ENCODE results near the gene DMRTC2. TPM values are rescaled to one million over a fixed set of nuclear protein-coding genes. Genes with fewer than 3 reads are reported as not detected.

Gene DMRTC2
- total RNA-seq, 1 experiment from 2014 or later = not detected

DNA sequence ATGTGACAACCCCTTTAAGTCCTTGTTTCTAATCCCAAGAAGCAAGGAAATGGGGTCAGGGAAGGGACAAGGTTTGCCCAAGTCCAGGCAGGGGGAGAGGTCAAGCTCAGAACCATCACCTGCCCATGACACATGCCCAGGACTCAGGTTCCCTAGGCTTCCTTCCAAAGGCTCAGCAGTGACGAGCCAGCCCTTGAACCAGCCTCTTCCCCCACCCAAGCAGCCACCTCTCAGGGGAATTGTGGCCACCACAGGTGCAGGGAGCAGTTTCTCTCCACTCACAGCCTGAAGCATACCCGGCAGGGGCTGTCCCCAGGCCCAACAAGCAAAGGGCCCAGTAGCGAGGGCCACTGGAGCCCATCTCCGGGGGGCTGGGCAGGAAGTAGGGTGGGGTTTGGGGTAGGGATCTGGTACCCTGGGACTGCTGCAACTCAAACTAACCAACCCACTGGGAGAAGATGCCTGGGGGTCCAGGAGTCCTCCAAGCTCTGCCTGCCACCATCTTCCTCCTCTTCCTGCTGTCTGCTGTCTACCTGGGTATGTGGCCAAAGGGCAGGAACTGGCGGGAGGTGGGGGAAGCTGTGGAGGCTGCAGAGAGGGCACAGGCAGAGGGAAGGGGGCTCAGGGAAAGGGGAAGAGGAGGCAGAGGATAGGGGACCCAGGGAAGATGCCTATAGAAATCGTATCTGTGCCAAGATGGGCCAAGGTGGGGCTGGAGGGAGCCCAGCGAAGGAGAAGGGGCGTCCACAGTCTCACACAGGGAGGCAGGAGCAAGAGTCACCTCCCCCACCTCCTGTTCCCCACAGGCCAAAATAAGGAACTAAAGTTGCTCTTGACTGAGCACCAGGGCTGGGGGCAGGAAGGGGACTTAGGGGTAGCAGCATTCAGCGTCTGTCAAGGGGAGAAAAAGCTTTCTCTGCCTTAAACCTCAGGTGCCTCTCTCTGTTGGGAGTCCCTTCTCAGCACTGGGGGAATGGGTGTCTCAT is 32.3 kb downstream of the DMRTC2 start, which contains the start of gene CD79A:
Gene CD79A, plus strand, starts transcription at position 433 of the 986 bp plus-strand sequence. Its CDS starts 26 bp downstream, at position 459.
- DNase-seq (ENCODE audit: low read depth, low spot score) = no peak
- Histone ChIP-seq H3K4me3 (replicated peaks in 1 of 2; ENCODE audit: low read depth in 1 of 2, low read length in 2 of 2) (no peak within 1 kb of the TSS), H3K9ac (ENCODE audit: low read length) (no peak within 1 kb of the TSS), H3K9me2 (ENCODE audit: insufficient read depth) (no peaks in the 10 kb centered on the region), H2AFZ (ENCODE audit: low read depth, low read length, poor library complexity, severe bottlenecking) (no peak within 1 kb of the TSS), H3K4me2 (ENCODE audit: low read length) (no peak within 1 kb of the TSS), H3K4me1 (ENCODE audit: control insufficient read depth in 1 of 2, insufficient read depth in 2 of 2, low read length in 2 of 2) (peaks cover 2 to 12% of the 10 kb centered on the region in 2 experiments; a peak in 3 of 4 replicates), H3K27ac (ENCODE audit: low read depth, low read length) (no peak within 1 kb of the TSS), H3K79me2 (ENCODE audit: insufficient read depth, low read length) (no peaks in the 10 kb centered on the region), H3K9me3 (ENCODE audit: control insufficient read depth in 1 of 2, insufficient read depth in 1 of 2, low read depth in 1 of 2, low read length in 2 of 2) (no peaks in the 10 kb centered on the region), H3K27me3 (ENCODE audit: insufficient read depth, low read length) (no peaks in the 10 kb centered on the region), H3K36me3 (ENCODE audit: control insufficient read depth in 1 of 2, insufficient read depth in 2 of 2, low read length in 2 of 2) (no peaks in the 10 kb centered on the region), H4K20me1 (ENCODE audit: insufficient read depth) (peaks cover 5% of the 10 kb centered on the region; the same call in 1 of the 2 replicates)
- no peak for TF ChIP-seq CBX3 (IDR thresholded peaks at IDR 0.05; ENCODE audit: low read depth)
- no peak for TF ChIP-seq ZFX (IDR thresholded peaks at IDR 0.05)
- TF ChIP-seq JUND (IDR thresholded peaks at IDR 0.05) = no peak
- no peak for TF ChIP-seq EZH2phosphoT487 (IDR thresholded peaks at IDR 0.05; ENCODE audit: borderline replicate concordance)
- TF ChIP-seq SRF (IDR thresholded peaks at IDR 0.05; ENCODE audit: low read depth) = no peak
- no peak for TF ChIP-seq SP1 (IDR thresholded peaks at IDR 0.05; ENCODE audit: low read depth)
- BruUV-seq (replicated peaks) = no TSS peak
- RAD21 ChIA-PET (ENCODE audit: low non-redundant PET in 1 of 2, low total read pairs in 2 of 2, uncharacterized antibody in 2 of 2, unreplicated experiment in 2 of 2) = no interaction called here
- ATAC-seq = no peak
- CTCF ChIA-PET = no interaction called here
- POLR2A ChIA-PET = interaction anchor here (1.0 kb wide), 1 partner anchor 11 kb away, joined by 3 read pairs; no protein-coding TSS in a partner anchor
- intact Hi-C loops (cut with micrococcal nuclease) = no loop called here

DNA sequence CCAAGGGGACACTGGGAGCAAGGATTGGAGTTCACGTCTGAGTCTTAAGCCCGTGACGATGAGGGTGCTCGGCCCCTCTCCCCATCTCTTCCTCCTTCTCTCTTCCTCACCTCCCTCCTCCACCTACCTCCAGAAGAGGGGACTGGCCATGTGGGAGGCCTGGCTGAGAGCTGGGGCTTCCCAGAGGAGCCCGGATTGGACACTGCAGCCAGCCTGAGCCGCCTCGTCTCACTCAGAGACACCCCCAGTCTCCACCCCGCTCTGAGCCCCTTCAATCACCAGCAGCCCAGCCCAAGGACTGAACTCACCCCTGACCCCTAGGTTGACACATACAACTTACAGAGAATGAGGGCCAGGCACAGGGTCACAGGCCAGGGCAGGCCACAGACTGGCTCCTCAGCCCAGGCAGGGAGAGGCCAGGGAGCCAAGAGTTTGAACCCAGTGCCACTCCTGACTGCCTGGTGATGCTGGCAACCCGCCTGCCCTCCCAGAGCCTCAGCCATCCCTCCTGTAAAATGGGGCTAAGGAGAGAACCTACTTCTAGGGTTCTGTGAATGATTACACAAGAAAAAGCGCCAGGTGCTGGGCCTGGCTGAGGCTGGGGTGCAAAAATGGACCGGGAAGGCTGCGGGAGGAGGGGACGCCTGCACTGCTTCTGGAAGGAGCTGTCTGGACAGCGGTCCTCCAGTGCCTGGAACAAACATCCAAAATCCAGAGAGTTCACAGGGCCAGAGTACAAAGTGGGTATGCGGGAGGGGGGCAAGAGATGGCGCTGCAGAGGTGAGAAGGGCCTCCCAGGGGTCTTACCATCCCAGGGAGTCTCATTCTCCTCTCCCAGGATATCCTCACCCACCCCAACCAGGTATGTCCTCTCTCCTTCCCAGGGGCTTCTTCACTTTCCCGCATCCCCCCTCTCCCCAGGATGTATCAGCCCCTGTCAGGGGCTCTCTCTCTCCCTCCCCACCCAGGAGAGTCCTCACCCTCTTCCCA is 33.4 kb downstream of the DMRTC2 start:
- no peak overlapping the region for H2AFZ ChIP-seq (ENCODE audit: low read depth, low read length, poor library complexity, severe bottlenecking)
- H3K27ac ChIP-seq (ENCODE audit: low read depth, low read length) = no peak overlapping the region
- H3K9ac ChIP-seq (ENCODE audit: low read length) = no peak overlapping the region
- no peaks in the 10 kb centered on the region for H3K9me3 ChIP-seq (ENCODE audit: control insufficient read depth in 1 of 2, insufficient read depth in 1 of 2, low read depth in 1 of 2, low read length in 2 of 2)
- TF ChIP-seq JUND (IDR thresholded peaks at IDR 0.05) (no peak), CEBPB (IDR thresholded peaks at IDR 0.05; ENCODE audit: low read depth) (no peak)
- H3K4me2 ChIP-seq (ENCODE audit: low read length) = no peak overlapping the region
- no TSS peak for BruUV-seq (replicated peaks)
- H3K27me3 ChIP-seq (ENCODE audit: insufficient read depth, low read length) = no peaks in the 10 kb centered on the region
- ATAC-seq (no peak), DNase-seq (ENCODE audit: low read depth, low spot score) (no peak)
- H4K20me1 ChIP-seq (ENCODE audit: insufficient read depth) = no peaks in the 10 kb centered on the region
- ChIA-PET RAD21 (ENCODE audit: low non-redundant PET in 1 of 2, low total read pairs in 2 of 2, uncharacterized antibody in 2 of 2, unreplicated experiment in 2 of 2) (no interaction called here), POLR2A (no interaction called here), CTCF (no interaction called here)
- intact Hi-C loops (cut with micrococcal nuclease) = no loop called here
- H3K79me2 ChIP-seq (ENCODE audit: insufficient read depth, low read length) = no peaks in the 10 kb centered on the region
- no peak overlapping the region for H3K4me3 ChIP-seq (replicated peaks in 1 of 2; ENCODE audit: low read depth in 1 of 2, low read length in 2 of 2)
- H3K36me3 ChIP-seq (ENCODE audit: control insufficient read depth in 1 of 2, insufficient read depth in 2 of 2, low read length in 2 of 2) = no peaks in the 10 kb centered on the region
- H3K9me2 ChIP-seq (ENCODE audit: insufficient read depth) = no peaks in the 10 kb centered on the region
- peaks cover 2 to 15% of the 10 kb centered on the region in 2 experiments; a peak in 3 of 4 replicates for H3K4me1 ChIP-seq (ENCODE audit: control insufficient read depth in 1 of 2, insufficient read depth in 2 of 2, low read length in 2 of 2)

Measured in HCT116 (cell line).